Measurements from ENCODE around the gene GUCD1.
A peak's percentile ranks its signal among the peaks of the same experiment; 100 is the strongest.
"Not testable (repeated sequence)": the region's sequence is repeated elsewhere in the genome, so short reads cannot be mapped to it uniquely, and the experiment has no call there.

Gene GUCD1

GRCh38 chr22:24554313-24555164 lies at the start of gene GUCD1:
Gene GUCD1 (minus strand): TSS chr22:24555138. CDS start chr22:24554991, 147 bp downstream.
- peak; percentile 67 for DNase-seq (ENCODE audit: low spot score)

- not testable (repeated sequence) for DNase-seq (ENCODE audit: low spot score)
Measured at GRCh38 chr22:24603770-24604629, 49.1 kb upstream of the GUCD1 start.

- DNase-seq (ENCODE audit: low spot score): not testable (repeated sequence)
Measured at GRCh38 chr22:24602847-24603769, 48.2 kb upstream of the GUCD1 start, which contains the start of gene GGT1. Gene GGT1 (plus strand): TSS chr22:24603193. CDS start chr22:24611082, 7,889 bp downstream.

GRCh38 chr22:24602105-24602749 lies 47.3 kb upstream of the GUCD1 start:
- not testable (repeated sequence) for DNase-seq (ENCODE audit: low spot score)

- DNase-seq (ENCODE audit: low spot score): no peak
Measured at GRCh38 chr22:24601217-24602104, 46.5 kb upstream of the GUCD1 start.

GRCh38 chr22:24599958-24600715 lies 45.2 kb upstream of the GUCD1 start:
- DNase-seq (ENCODE audit: low spot score): not testable (repeated sequence)

GRCh38 chr22:24599514-24599913 lies 44.6 kb upstream of the GUCD1 start:
- DNase-seq (ENCODE audit: low spot score): no peak

- not testable (repeated sequence) for DNase-seq (ENCODE audit: low spot score)
Measured at GRCh38 chr22:24597076-24597475, 42.1 kb upstream of the GUCD1 start.

GRCh38 chr22:24595863-24596262 lies 40.9 kb upstream of the GUCD1 start:
- DNase-seq (ENCODE audit: low spot score): no peak

- DNase-seq (ENCODE audit: low spot score): no peak
Measured at GRCh38 chr22:24595228-24595627, 40.3 kb upstream of the GUCD1 start.

GRCh38 chr22:24594569-24595120 lies 39.7 kb upstream of the GUCD1 start:
- DNase-seq (ENCODE audit: low spot score): no peak

GRCh38 chr22:24593836-24594568 lies 39.1 kb upstream of the GUCD1 start:
- no peak for DNase-seq (ENCODE audit: low spot score)

GRCh38 chr22:24593559-24593835 lies 38.6 kb upstream of the GUCD1 start:
- DNase-seq (ENCODE audit: low spot score): not testable (repeated sequence)

- DNase-seq (ENCODE audit: low spot score): no peak
Measured at GRCh38 chr22:24592851-24593558, 38.1 kb upstream of the GUCD1 start, which contains the start of gene LRRC75B. Gene LRRC75B (minus strand): TSS chr22:24593073. CDS start chr22:24593039, 34 bp downstream.

- DNase-seq (ENCODE audit: low spot score): no peak
Measured at GRCh38 chr22:24592058-24592850, 37.3 kb upstream of the GUCD1 start.

- no peak for DNase-seq (ENCODE audit: low spot score)
Measured at GRCh38 chr22:24591286-24591830, 36.4 kb upstream of the GUCD1 start.
